Left ventricle myocardium inferior (tissue), 1 donor: Measurements from ENCODE around the gene NACC2. TPM values are rescaled to one million over a fixed set of nuclear protein-coding genes. Genes with fewer than 3 reads are reported as not detected.

Source experiments
- DNase-seq: peaks from one replicate; pipeline ENCODE4 v3.0.0-alpha.2; 2020
- H3K27ac ChIP-seq: fragments of 200-600 bp; replicated peaks from 2 replicates; pipeline ENCODE4 v1.8.0; 2021
- H3K27me3 ChIP-seq: fragments of 200-600 bp; 2 replicates; pipeline ENCODE4 v1.8.0; 2021; ENCODE audit warnings: low read depth
- H3K36me3 ChIP-seq: fragments of 200-600 bp; 2 replicates; pipeline ENCODE4 v1.8.0; 2021
- H3K4me1 ChIP-seq: fragments of 200-600 bp; 2 replicates; pipeline ENCODE4 v1.8.0; 2021
- H3K4me3 ChIP-seq: fragments of 200-600 bp; 2 replicates; pipeline ENCODE4 v1.8.0; 2021; ENCODE audit warnings: mild to moderate bottlenecking, moderate library complexity
- H3K9me3 ChIP-seq: fragments of 200-600 bp; replicated peaks from 2 replicates; pipeline ENCODE4 v1.8.0; 2021
- intact Hi-C: fragments of 100-400 bp; cut with micrococcal nuclease; formaldehyde crosslinking; loops from one replicate; pipeline ENCODE4 v1.11.0; 2022
- total RNA-seq: library from RNA; stranded (reverse); fragmentation: NEBNext Ultra II Directional; extraction: Animal tissue kit (Norgen Biotek cat#: 25700); gene quantifications from one replicate; pipeline ENCODE4 v1.2.1, GENCODE V29; 2021
- TF ChIP-seq, protein P1 (sequence below): fragments of 200-600 bp; IDR thresholded peaks from 2 replicates; pipeline ENCODE4 v1.8.0; 2021; ENCODE audit warnings: antibody characterized with exemption, mild to moderate bottlenecking, borderline replicate concordance
- donor health status: DM: no; HTN: yes; CAD: no; lungs with severe emphysema.

Gene NACC2
- total RNA-seq, 1 donor from 2014 or later, result 29.5 TPM

- TF ChIP-seq, protein P1, sequence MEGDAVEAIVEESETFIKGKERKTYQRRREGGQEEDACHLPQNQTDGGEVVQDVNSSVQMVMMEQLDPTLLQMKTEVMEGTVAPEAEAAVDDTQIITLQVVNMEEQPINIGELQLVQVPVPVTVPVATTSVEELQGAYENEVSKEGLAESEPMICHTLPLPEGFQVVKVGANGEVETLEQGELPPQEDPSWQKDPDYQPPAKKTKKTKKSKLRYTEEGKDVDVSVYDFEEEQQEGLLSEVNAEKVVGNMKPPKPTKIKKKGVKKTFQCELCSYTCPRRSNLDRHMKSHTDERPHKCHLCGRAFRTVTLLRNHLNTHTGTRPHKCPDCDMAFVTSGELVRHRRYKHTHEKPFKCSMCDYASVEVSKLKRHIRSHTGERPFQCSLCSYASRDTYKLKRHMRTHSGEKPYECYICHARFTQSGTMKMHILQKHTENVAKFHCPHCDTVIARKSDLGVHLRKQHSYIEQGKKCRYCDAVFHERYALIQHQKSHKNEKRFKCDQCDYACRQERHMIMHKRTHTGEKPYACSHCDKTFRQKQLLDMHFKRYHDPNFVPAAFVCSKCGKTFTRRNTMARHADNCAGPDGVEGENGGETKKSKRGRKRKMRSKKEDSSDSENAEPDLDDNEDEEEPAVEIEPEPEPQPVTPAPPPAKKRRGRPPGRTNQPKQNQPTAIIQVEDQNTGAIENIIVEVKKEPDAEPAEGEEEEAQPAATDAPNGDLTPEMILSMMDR, result no peak
- intact Hi-C loops, result no loop called here
- Histone ChIP-seq H3K27me3 (peaks cover 64% of the 10 kb centered on the region), H3K27ac (no peak overlapping the region), H3K36me3 (no peaks in the 10 kb centered on the region), H3K4me1 (peaks cover 10% of the 10 kb centered on the region), H3K4me3 (no peak overlapping the region), H3K9me3 (no peaks in the 10 kb centered on the region)
- DNase-seq, result no peak
Measured at GRCh38 chr9:136127313-136127712, 32.2 kb upstream of the NACC2 start.

GRCh38 chr9:136124976-136125692 lies 30.0 kb upstream of the NACC2 start:
- H3K9me3 ChIP-seq, result no peaks in the 10 kb centered on the region
- peaks cover 43% of the 10 kb centered on the region for H3K27me3 ChIP-seq
- TF ChIP-seq, protein P1, result no peak
- peaks cover 14% of the 10 kb centered on the region for H3K4me1 ChIP-seq
- intact Hi-C loops, result loop anchor here (5.0 kb wide), 1 partner anchor 158 kb away; no protein-coding TSS in a partner anchor
- H3K4me3 ChIP-seq, result no peak overlapping the region
- no peak overlapping the region for H3K27ac ChIP-seq
- H3K36me3 ChIP-seq, result no peaks in the 10 kb centered on the region
- DNase-seq, result no peak

GRCh38 chr9:136122425-136123383 lies 27.6 kb upstream of the NACC2 start:
- H3K36me3 ChIP-seq, result no peaks in the 10 kb centered on the region
- H3K27me3 ChIP-seq, result peaks cover 18% of the 10 kb centered on the region
- no peaks in the 10 kb centered on the region for H3K9me3 ChIP-seq
- TF ChIP-seq, protein P1, result peak; percentile 98
- peak overlapping the region; percentile 55 for H3K4me3 ChIP-seq
- peak; percentile 76 for DNase-seq
- intact Hi-C loops, result loop anchor here (5.0 kb wide), 1 partner anchor 155 kb away; no protein-coding TSS in a partner anchor
- peaks cover 32% of the 10 kb centered on the region for H3K4me1 ChIP-seq
- H3K27ac ChIP-seq, result peak overlapping the region; percentile 30

- peaks cover 11% of the 10 kb centered on the region for H3K27me3 ChIP-seq
- TF ChIP-seq, protein P1, result no peak
- DNase-seq, result no peak
- no peak overlapping the region for H3K27ac ChIP-seq
- no peaks in the 10 kb centered on the region for H3K9me3 ChIP-seq
- peaks cover 42% of the 10 kb centered on the region for H3K4me1 ChIP-seq
- intact Hi-C loops, result loop anchor here (5.0 kb wide), 1 partner anchor 154 kb away; no protein-coding TSS in a partner anchor
- H3K4me3 ChIP-seq, result no peak overlapping the region
- no peaks in the 10 kb centered on the region for H3K36me3 ChIP-seq
Measured at GRCh38 chr9:136121801-136122200, 26.7 kb upstream of the NACC2 start.

DNA sequence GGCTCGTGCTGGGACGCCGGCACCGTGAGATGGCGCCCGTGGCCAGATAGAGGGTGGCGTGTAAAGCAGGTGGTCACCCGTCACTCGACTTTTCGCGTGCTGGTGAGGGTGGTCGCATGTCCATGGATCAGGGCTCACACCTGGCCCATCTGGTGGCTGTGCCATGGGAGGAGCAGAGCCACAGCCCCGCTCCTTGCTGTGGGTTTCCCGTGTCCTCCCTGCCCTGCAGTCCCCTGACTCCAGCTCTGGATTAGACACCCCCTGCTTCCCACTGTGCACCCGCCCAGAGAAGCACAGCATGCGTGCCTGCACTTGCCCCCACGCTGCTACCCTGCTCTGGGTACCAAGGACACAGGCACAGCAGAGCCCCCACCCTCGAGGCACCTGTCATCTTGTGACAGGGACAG lies 25.4 kb upstream of the NACC2 start:
- Histone ChIP-seq H3K9me3 (no peaks in the 10 kb centered on the region), H3K4me1 (peaks cover 43% of the 10 kb centered on the region), H3K27me3 (no peaks in the 10 kb centered on the region), H3K27ac (peak overlapping the region; percentile 98), H3K36me3 (peaks cover 12% of the 10 kb centered on the region), H3K4me3 (no peak overlapping the region)
- intact Hi-C loops, result loop anchor here (5.0 kb wide), 1 partner anchor 153 kb away; no protein-coding TSS in a partner anchor
- DNase-seq, result no peak
- TF ChIP-seq, protein P1, result no peak
